GM12892 (cell line): ENCODE measurements around the gene PELI1.

Experiments
- POLR2A ChIP-seq: IDR thresholded peaks from 2 replicates; pipeline ENCODE4 v1.6.1; 2011; ENCODE audit warnings: low read depth, low read length, control low read depth
- POLR2AphosphoS5 ChIP-seq: IDR thresholded peaks from 2 replicates; pipeline ENCODE4 v1.6.1; 2011; ENCODE audit warnings: low read depth, low read length, control low read depth
- TAF1 ChIP-seq: IDR thresholded peaks from 2 replicates; pipeline ENCODE4 v1.6.1; 2011; ENCODE audit warnings: low read depth, mild to moderate bottlenecking, control low read depth, low read length, borderline replicate concordance

DNA sequence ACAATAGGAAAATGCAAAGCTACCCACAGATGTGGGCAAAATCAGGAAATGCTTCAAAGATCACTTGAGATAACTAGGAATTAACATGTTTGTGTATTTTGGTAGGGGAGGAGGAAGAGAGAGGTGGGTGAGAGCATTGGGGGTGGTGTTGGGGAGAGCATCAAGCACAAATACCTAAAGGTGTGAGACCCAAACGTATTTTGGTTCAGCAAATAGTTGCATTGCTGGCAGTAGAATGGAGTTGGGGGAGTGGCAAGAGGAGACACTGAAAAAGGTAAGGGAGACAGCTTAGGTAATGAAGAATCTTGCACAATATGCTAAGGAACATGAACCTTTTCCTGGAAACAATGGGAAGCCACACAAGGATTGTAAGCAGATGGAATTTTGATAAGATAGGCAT is 1.5 kb upstream of the PELI1 start:
- TF ChIP-seq POLR2A (no peak), TAF1 (no peak), POLR2AphosphoS5 (no peak)
